ENCODE measurements around the gene C1QTNF12. TPM values are rescaled to one million over a fixed set of nuclear protein-coding genes. Genes with fewer than 3 reads are reported as not detected.

C1QTNF12 gene
- total and polyA plus RNA-seq, 2 experiments from 2014 or later = 4.1 to 4.2 TPM

DNA sequence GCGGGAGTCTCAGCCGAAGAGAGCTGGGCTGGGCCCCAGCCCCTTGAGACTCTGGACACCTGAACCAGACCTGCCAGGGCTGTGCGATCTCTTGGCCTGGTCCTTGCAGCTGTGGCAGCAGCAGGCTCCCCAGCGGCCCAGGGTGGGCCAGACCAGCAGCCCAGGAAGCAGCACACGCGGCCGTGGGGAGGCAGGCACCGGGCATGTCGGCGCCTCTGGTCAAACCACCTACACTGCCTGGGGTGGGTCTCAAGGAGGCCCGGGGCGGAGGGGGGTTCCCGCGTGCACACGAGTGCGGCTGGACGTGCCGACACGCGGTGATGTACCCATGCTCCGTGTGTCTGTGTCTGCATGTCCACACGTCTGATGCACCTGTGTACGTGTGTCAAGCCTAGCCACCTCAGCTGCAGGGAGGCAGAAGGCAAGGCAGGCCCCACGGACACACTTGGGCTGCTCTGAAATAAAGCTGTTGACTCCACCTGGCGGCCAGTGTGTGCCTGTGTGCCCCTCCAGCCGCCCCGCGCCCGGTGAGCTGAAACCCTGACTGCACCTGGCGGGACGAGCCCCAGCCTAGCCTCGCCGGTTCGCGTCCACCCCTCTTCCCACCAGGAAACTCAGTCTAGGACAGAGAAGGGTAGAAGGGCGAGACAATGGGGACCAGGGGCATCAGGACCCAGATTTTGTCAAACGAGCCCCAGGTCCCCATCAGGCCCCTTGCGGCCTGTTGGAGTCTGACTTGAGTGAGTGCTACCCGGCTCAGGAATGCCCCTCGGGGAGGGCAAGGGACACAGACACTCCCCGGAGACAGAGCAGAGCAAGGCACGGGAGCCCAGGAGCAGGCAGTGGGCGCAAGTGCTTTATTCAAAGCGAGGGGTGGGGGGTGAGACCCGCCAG lies 45.3 kb upstream of the C1QTNF12 start:
- Mint-ChIP-seq H3K36me3 (ENCODE audit: low read depth) (no peaks in the 10 kb centered on the region), H3K4me3 (no peak overlapping the region), H3K27ac (no peak overlapping the region), H3K9me3 (peaks cover 3% of the 10 kb centered on the region; the same call in 2 of the 3 replicates), H3K4me1 (peaks cover 4% of the 10 kb centered on the region; the same call in 1 of the 3 replicates), H3K27me3 (ENCODE audit: insufficient read depth, low read depth, poor library complexity) (peaks cover 11% of the 10 kb centered on the region)
- Histone ChIP-seq H3K27ac (ENCODE audit: low read depth) (no peak overlapping the region), H3K36me3 (ENCODE audit: insufficient read depth) (no peaks in the 10 kb centered on the region), H2AFZ (no peak overlapping the region), H4K20me1 (replicated peaks; ENCODE audit: insufficient read depth) (no peaks in the 10 kb centered on the region), H3K9me2 (ENCODE audit: insufficient read depth) (no peaks in the 10 kb centered on the region), H3K4me1 (ENCODE audit: insufficient read depth) (no peaks in the 10 kb centered on the region), H3F3A (replicated peaks; ENCODE audit: low read depth) (0 out of 2 replicates have a peak, but pooled peaks cover 9% of the 10 kb centered on the region), H3K4me2 (no peak overlapping the region), H3K79me2 (replicated peaks; ENCODE audit: insufficient read depth) (no peaks in the 10 kb centered on the region), H3K27me3 (ENCODE audit: insufficient read depth) (no peaks in the 10 kb centered on the region), H3K4me3 (no peak overlapping the region)
- TF ChIP-seq, protein P1, sequence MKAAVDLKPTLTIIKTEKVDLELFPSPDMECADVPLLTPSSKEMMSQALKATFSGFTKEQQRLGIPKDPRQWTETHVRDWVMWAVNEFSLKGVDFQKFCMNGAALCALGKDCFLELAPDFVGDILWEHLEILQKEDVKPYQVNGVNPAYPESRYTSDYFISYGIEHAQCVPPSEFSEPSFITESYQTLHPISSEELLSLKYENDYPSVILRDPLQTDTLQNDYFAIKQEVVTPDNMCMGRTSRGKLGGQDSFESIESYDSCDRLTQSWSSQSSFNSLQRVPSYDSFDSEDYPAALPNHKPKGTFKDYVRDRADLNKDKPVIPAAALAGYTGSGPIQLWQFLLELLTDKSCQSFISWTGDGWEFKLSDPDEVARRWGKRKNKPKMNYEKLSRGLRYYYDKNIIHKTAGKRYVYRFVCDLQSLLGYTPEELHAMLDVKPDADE (IDR thresholded peaks at IDR 0.05) = no peak
- TF ChIP-seq, protein P2, sequence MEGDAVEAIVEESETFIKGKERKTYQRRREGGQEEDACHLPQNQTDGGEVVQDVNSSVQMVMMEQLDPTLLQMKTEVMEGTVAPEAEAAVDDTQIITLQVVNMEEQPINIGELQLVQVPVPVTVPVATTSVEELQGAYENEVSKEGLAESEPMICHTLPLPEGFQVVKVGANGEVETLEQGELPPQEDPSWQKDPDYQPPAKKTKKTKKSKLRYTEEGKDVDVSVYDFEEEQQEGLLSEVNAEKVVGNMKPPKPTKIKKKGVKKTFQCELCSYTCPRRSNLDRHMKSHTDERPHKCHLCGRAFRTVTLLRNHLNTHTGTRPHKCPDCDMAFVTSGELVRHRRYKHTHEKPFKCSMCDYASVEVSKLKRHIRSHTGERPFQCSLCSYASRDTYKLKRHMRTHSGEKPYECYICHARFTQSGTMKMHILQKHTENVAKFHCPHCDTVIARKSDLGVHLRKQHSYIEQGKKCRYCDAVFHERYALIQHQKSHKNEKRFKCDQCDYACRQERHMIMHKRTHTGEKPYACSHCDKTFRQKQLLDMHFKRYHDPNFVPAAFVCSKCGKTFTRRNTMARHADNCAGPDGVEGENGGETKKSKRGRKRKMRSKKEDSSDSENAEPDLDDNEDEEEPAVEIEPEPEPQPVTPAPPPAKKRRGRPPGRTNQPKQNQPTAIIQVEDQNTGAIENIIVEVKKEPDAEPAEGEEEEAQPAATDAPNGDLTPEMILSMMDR (conservative IDR thresholded peaks at IDR 0.05; ENCODE audit: low read depth in 2 of 2) = peak; percentile 65 to 83
- peak; percentile 85 for DNase-seq (ENCODE audit: low spot score)
- ATAC-seq = peak; percentile 67

DNA sequence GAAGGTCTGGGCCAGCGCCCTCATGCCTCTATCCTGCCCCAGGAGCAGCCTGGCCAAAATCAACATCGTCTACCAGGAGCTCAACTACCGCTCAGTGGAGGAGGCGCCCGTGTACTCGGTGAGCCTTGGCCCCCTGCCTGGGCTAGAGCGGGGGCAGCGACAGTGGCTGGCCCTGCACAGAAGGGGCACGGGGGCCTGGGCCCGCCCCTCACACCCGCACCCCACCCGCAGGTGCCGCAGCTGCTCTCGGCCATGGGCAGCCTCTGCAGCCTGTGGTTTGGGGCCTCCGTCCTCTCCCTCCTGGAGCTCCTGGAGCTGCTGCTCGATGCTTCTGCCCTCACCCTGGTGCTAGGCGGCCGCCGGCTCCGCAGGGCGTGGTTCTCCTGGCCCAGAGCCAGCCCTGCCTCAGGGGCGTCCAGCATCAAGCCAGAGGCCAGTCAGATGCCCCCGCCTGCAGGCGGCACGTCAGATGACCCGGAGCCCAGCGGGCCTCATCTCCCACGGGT lies 44.6 kb upstream of the C1QTNF12 start:
- Mint-ChIP-seq H3K9me3 (peaks cover 3% of the 10 kb centered on the region; the same call in 2 of the 3 replicates), H3K36me3 (ENCODE audit: low read depth) (no peaks in the 10 kb centered on the region), H3K4me1 (peaks cover 4% of the 10 kb centered on the region; the same call in 1 of the 3 replicates), H3K27me3 (ENCODE audit: insufficient read depth, low read depth, poor library complexity) (peaks cover 13% of the 10 kb centered on the region), H3K27ac (no peak overlapping the region), H3K4me3 (no peak overlapping the region)
- no peak for DNase-seq (ENCODE audit: low spot score)
- ATAC-seq = no peak
- no peaks in the 10 kb centered on the region for H3K9me2 ChIP-seq (ENCODE audit: insufficient read depth)
- H3K79me2 ChIP-seq (replicated peaks; ENCODE audit: insufficient read depth) = no peaks in the 10 kb centered on the region
- no peak overlapping the region for H3K4me2 ChIP-seq
- no peak overlapping the region for H3K27ac ChIP-seq (ENCODE audit: low read depth)
- no peaks in the 10 kb centered on the region for H4K20me1 ChIP-seq (replicated peaks; ENCODE audit: insufficient read depth)
- H3K4me1 ChIP-seq (ENCODE audit: insufficient read depth) = no peaks in the 10 kb centered on the region
- no peaks in the 10 kb centered on the region for H3K27me3 ChIP-seq (ENCODE audit: insufficient read depth)
- H3K4me3 ChIP-seq = no peak overlapping the region
- TF ChIP-seq CREB1 (CRISPR knock-in tag; IDR thresholded peaks at IDR 0.05; ENCODE audit: low read depth) = no peak
- no peak for TF ChIP-seq ZNF114 (CRISPR knock-in tag; IDR thresholded peaks at IDR 0.05)
- TF ChIP-seq, protein P3, sequence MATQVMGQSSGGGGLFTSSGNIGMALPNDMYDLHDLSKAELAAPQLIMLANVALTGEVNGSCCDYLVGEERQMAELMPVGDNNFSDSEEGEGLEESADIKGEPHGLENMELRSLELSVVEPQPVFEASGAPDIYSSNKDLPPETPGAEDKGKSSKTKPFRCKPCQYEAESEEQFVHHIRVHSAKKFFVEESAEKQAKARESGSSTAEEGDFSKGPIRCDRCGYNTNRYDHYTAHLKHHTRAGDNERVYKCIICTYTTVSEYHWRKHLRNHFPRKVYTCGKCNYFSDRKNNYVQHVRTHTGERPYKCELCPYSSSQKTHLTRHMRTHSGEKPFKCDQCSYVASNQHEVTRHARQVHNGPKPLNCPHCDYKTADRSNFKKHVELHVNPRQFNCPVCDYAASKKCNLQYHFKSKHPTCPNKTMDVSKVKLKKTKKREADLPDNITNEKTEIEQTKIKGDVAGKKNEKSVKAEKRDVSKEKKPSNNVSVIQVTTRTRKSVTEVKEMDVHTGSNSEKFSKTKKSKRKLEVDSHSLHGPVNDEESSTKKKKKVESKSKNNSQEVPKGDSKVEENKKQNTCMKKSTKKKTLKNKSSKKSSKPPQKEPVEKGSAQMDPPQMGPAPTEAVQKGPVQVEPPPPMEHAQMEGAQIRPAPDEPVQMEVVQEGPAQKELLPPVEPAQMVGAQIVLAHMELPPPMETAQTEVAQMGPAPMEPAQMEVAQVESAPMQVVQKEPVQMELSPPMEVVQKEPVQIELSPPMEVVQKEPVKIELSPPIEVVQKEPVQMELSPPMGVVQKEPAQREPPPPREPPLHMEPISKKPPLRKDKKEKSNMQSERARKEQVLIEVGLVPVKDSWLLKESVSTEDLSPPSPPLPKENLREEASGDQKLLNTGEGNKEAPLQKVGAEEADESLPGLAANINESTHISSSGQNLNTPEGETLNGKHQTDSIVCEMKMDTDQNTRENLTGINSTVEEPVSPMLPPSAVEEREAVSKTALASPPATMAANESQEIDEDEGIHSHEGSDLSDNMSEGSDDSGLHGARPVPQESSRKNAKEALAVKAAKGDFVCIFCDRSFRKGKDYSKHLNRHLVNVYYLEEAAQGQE (IDR thresholded peaks at IDR 0.05; ENCODE audit: unreplicated experiment) = no peak
- TF ChIP-seq, protein P1 (IDR thresholded peaks at IDR 0.05) = no peak
- TF ChIP-seq STAT1 (IDR thresholded peaks at IDR 0.05; ENCODE audit: unreplicated experiment) = no peak
- TF ChIP-seq ZNF331 (CRISPR knock-in tag; IDR thresholded peaks at IDR 0.05; ENCODE audit: low read depth) = no peak
- TF ChIP-seq EZH2 (IDR thresholded peaks at IDR 0.05; ENCODE audit: low read depth, unreplicated experiment) = no peak
- no peak for TF ChIP-seq EZH2phosphoT487 (IDR thresholded peaks at IDR 0.05; ENCODE audit: unreplicated experiment)
- H3F3A ChIP-seq (replicated peaks; ENCODE audit: low read depth) = 0 out of 2 replicates have a peak, but pooled peaks cover 9% of the 10 kb centered on the region
- no peak overlapping the region for H2AFZ ChIP-seq
- no peaks in the 10 kb centered on the region for H3K36me3 ChIP-seq (ENCODE audit: insufficient read depth)
